Fibroblast of peridontal ligament (primary cell): ENCODE measurements around the gene INO80D.
A peak's percentile ranks its signal among the peaks of the same experiment; 100 is the strongest.
"Not testable (repeated sequence)": the region's sequence is repeated elsewhere in the genome, so short reads cannot be mapped to it uniquely, and the experiment has no call there.

ENCODE experiments used
- DNase-seq: peaks from one replicate; pipeline ENCODE4 v3.0.0-alpha.2; 2010; ENCODE audit errors: extremely low read depth

INO80D gene

GRCh38 chr2:205978728-205979127 is 107.2 kb downstream of the INO80D start:
- not testable (repeated sequence) for DNase-seq

- DNase-seq: not testable (repeated sequence)
Observed at GRCh38 chr2:205977699-205978098, 108.3 kb downstream of the INO80D start.

GRCh38 chr2:205976934-205977659 is 108.9 kb downstream of the INO80D start:
- DNase-seq: not testable (repeated sequence)

- DNase-seq: no peak
Observed at GRCh38 chr2:205976120-205976814, 109.7 kb downstream of the INO80D start.

- peak; percentile 18 for DNase-seq
Observed at GRCh38 chr2:205975082-205975949, 110.7 kb downstream of the INO80D start.

- DNase-seq: no peak
Observed at GRCh38 chr2:205972113-205972512, 113.9 kb downstream of the INO80D start.

- DNase-seq: no peak
Observed at GRCh38 chr2:205970348-205970747, 115.6 kb downstream of the INO80D start.

GRCh38 chr2:205969584-205969983 is 116.4 kb downstream of the INO80D start:
- no peak for DNase-seq

GRCh38 chr2:205967391-205968075 is 118.4 kb downstream of the INO80D start:
- no peak for DNase-seq

- no peak for DNase-seq
Observed at GRCh38 chr2:205965707-205966106, 120.3 kb downstream of the INO80D start.

- no peak for DNase-seq
Observed at GRCh38 chr2:205964111-205964761, 121.7 kb downstream of the INO80D start.

- no peak for DNase-seq
Observed at GRCh38 chr2:205959521-205959920, 126.5 kb downstream of the INO80D start.

- no peak for DNase-seq
Observed at GRCh38 chr2:205957452-205958154, 128.4 kb downstream of the INO80D start.

- DNase-seq: no peak
Observed at GRCh38 chr2:205954707-205955106, 131.3 kb downstream of the INO80D start.

GRCh38 chr2:205952282-205952681 is 133.7 kb downstream of the INO80D start:
- no peak for DNase-seq

GRCh38 chr2:205948883-205949282 is 137.1 kb downstream of the INO80D start:
- DNase-seq: no peak

- no peak for DNase-seq
Observed at GRCh38 chr2:205948496-205948837, 137.5 kb downstream of the INO80D start.

GRCh38 chr2:205947621-205948495 is 138.1 kb downstream of the INO80D start:
- DNase-seq: peak; percentile 84

GRCh38 chr2:205946226-205946625 is 139.7 kb downstream of the INO80D start:
- no peak for DNase-seq
